HCT116 (cell line): ENCODE measurements around the gene MFSD6. TPM values are rescaled to one million over a fixed set of nuclear protein-coding genes. Genes with fewer than 3 reads are reported as not detected.

Experiments used
- ATAC-seq: fragments of 200-7000 bp; cut with Tn5 transposase; 2 replicates; pipeline ENCODE4 v1.9.1; 2020; ENCODE audit warnings: mild to moderate bottlenecking, moderate library complexity
- BruUV-seq: library from RNA; stranded (reverse); fragments of 400-500 nt; replicated peaks from 2 replicates; lab custom pipeline; 2021; lab: Mats Ljungman, UMichigan
- CTCF ChIA-PET: fragments of 300-600 bp; sonication (Branson Sonifier 250); formaldehyde crosslinking; loops from one replicate; lab custom pipeline; 2021; ENCODE audit warnings: antibody characterized with exemption; lab: Charles Lee
- POLR2A ChIA-PET: fragments of 300-600, 350-600 bp; sonication (Branson Sonifier 250); formaldehyde crosslinking; loops from one replicate; lab custom pipeline; 2021; ENCODE audit warnings: antibody characterized with exemption; lab: Charles Lee
- RAD21 ChIA-PET, 2 experiments: fragments of 300-600 bp; sonication (Branson Sonifier 250); formaldehyde crosslinking; loops; one replicate each; lab custom pipeline; 2023; ENCODE audit warnings: low total read pairs in 2 of 2; ENCODE audit not compliant: uncharacterized antibody in 2 of 2, unreplicated experiment in 2 of 2, low non-redundant PET in 1 of 2; lab: Charles Lee
- DNase-seq: peaks from one replicate; pipeline ENCODE4 v3.0.0-alpha.2; 2010; ENCODE audit warnings: low read depth, low spot score
- H2AFZ ChIP-seq: fragments of 200-600 bp; shearing (Covaris generic), sonication (generic); 2 replicates; pipeline ENCODE4 v1.6.1; 2017; ENCODE audit warnings: low read depth, mixed run types, mixed read lengths, antibody characterized with exemption, low read length; ENCODE audit not compliant: poor library complexity, severe bottlenecking
- H3K27ac ChIP-seq: 2 replicates; pipeline ENCODE4 v1.5.1; 2012; ENCODE audit warnings: low read depth, low read length
- H3K27me3 ChIP-seq: fragments of 200-600 bp; sonication (generic); 2 replicates; pipeline ENCODE4 v1.6.1; 2016; ENCODE audit warnings: mixed run types, low read length, mixed read lengths; ENCODE audit not compliant: insufficient read depth
- H3K36me3 ChIP-seq, 2 experiments: fragments of 200-500 bp in 1 of 2; fragments of 200-600 bp in 1 of 2; sonication (Bioruptor generic) in 1 of 2; sonication (generic) in 1 of 2; 2 replicates each; pipeline versions ENCODE4 v1.5.1 to v1.6.1; 2014 to 2016; ENCODE audit warnings: low read length in 2 of 2, inconsistent platforms in 1 of 2, mixed read lengths in 1 of 2, mixed run types in 1 of 2; ENCODE audit not compliant: insufficient read depth in 2 of 2, control insufficient read depth in 1 of 2
- H3K4me1 ChIP-seq, 2 experiments: fragments of 200-600 bp in 1 of 2; sonication (generic) in 1 of 2; 2 replicates each; pipeline versions ENCODE4 v1.5.1 to v1.6.1; 2012 to 2017; ENCODE audit warnings: low read length in 2 of 2, inconsistent platforms in 1 of 2, mild to moderate bottlenecking in 1 of 2, mixed read lengths in 1 of 2, mixed run types in 1 of 2, moderate library complexity in 1 of 2; ENCODE audit not compliant: insufficient read depth in 2 of 2, control insufficient read depth in 1 of 2
- H3K4me2 ChIP-seq: fragments of 200-600 bp; sonication (generic); 2 replicates; pipeline ENCODE4 v1.6.1; 2017; ENCODE audit warnings: mixed run types, low read length, mixed read lengths
- H3K4me3 ChIP-seq, 2 experiments: fragments of 200-600 bp in 1 of 2; sonication (generic) in 1 of 2; replicated peaks in 1 of 2; 2 replicates each; pipeline ENCODE4 v1.5.1; 2011 to 2016; ENCODE audit warnings: low read length in 2 of 2, control low read depth in 1 of 2, low read depth in 1 of 2, mild to moderate bottlenecking in 1 of 2, mixed read lengths in 1 of 2, mixed run types in 1 of 2
- H3K79me2 ChIP-seq: fragments of 200-600 bp; sonication (generic); 2 replicates; pipeline ENCODE4 v1.6.1; 2017; ENCODE audit warnings: mild to moderate bottlenecking, mixed run types, low read length, moderate library complexity, mixed read lengths; ENCODE audit not compliant: insufficient read depth
- H3K9ac ChIP-seq: fragments of 200-600 bp; sonication (generic); 2 replicates; pipeline ENCODE4 v1.6.1; 2016; ENCODE audit warnings: low read length, mixed read lengths
- H3K9me2 ChIP-seq: fragments of 200-600 bp; sonication (generic), shearing (Covaris generic); 2 replicates; pipeline ENCODE4 v1.6.1; 2017; ENCODE audit warnings: mixed run types, mild to moderate bottlenecking, moderate library complexity; ENCODE audit not compliant: insufficient read depth
- H3K9me3 ChIP-seq, 2 experiments: fragments of 200-500 bp in 1 of 2; fragments of 200-600 bp in 1 of 2; sonication (Bioruptor generic) in 1 of 2; sonication (generic) in 1 of 2; 2 replicates each; pipeline ENCODE4 v1.6.1; 2014 to 2017; ENCODE audit warnings: low read length in 2 of 2, mixed read lengths in 2 of 2, inconsistent platforms in 1 of 2, low read depth in 1 of 2, mild to moderate bottlenecking in 1 of 2, mixed run types in 1 of 2, moderate library complexity in 1 of 2; ENCODE audit not compliant: control insufficient read depth in 1 of 2, insufficient read depth in 1 of 2
- H4K20me1 ChIP-seq: fragments of 200-600 bp; sonication (generic), shearing (Covaris generic); 2 replicates; pipeline ENCODE4 v1.6.1; 2017; ENCODE audit warnings: mixed run types, mild to moderate bottlenecking, moderate library complexity; ENCODE audit not compliant: insufficient read depth
- CBX3 ChIP-seq: IDR thresholded peaks from 2 replicates; pipeline ENCODE4 v1.6.1; 2012; ENCODE audit warnings: low read depth
- CTCF ChIP-seq, 3 experiments: fragments of 200-600 bp in 1 of 3; sonication (generic) in 1 of 3; IDR thresholded peaks in 2 of 3; conservative IDR thresholded peaks in 1 of 3; 2 replicates each; pipeline ENCODE4 v1.5.1; 2012 to 2017; ENCODE audit warnings: low read depth in 2 of 3, low read length in 2 of 3, antibody characterized with exemption in 1 of 3, borderline replicate concordance in 1 of 3, control low read depth in 1 of 3, mild to moderate bottlenecking in 1 of 3, mixed read lengths in 1 of 3, mixed run types in 1 of 3, moderate library complexity in 1 of 3; ENCODE audit not compliant: insufficient read depth in 1 of 3
- RAD21 ChIP-seq: IDR thresholded peaks from 2 replicates; pipeline ENCODE4 v1.6.1; 2012; ENCODE audit warnings: low read depth, mild to moderate bottlenecking
- REST ChIP-seq: IDR thresholded peaks from 2 replicates; pipeline ENCODE4 v1.6.1; 2012; ENCODE audit warnings: low read depth
- SIN3A ChIP-seq: IDR thresholded peaks from 2 replicates; pipeline ENCODE4 v1.6.1; 2012; ENCODE audit warnings: low read depth
- SP1 ChIP-seq: IDR thresholded peaks from 2 replicates; pipeline ENCODE4 v1.6.1; 2012; ENCODE audit warnings: low read depth
- YY1 ChIP-seq: IDR thresholded peaks from 2 replicates; pipeline ENCODE4 v1.6.1; 2011; ENCODE audit warnings: low read length, low read depth, moderate library complexity, mild to moderate bottlenecking; ENCODE audit not compliant: insufficient replicate concordance; ENCODE audit errors: extremely low read depth
- intact Hi-C: fragments of 100-400 bp; cut with micrococcal nuclease; formaldehyde crosslinking; loops from 2 replicates; pipeline ENCODE4 v1.10.0; 2022
- total RNA-seq: library from RNA; stranded (reverse); gene quantifications from one replicate; pipeline ENCODE4 v1.2.1, GENCODE V29; 2021; ENCODE audit not compliant: unreplicated experiment
- TF ChIP-seq, protein P1 (sequence below): IDR thresholded peaks from 2 replicates; pipeline ENCODE4 v1.6.1; 2011; ENCODE audit warnings: mild to moderate bottlenecking, low read length, moderate library complexity; ENCODE audit not compliant: insufficient replicate concordance; ENCODE audit errors: extremely low read depth

The MFSD6 gene
- total RNA-seq, 1 experiment from 2014 or later, result 18.6 TPM

- ATAC-seq (no peak), DNase-seq (no peak)
- Histone ChIP-seq H3K27me3 (no peaks in the 10 kb centered on the region), H3K9me2 (no peaks in the 10 kb centered on the region), H3K9me3 (no peaks in the 10 kb centered on the region), H2AFZ (no peak overlapping the region), H4K20me1 (no peaks in the 10 kb centered on the region), H3K79me2 (no peaks in the 10 kb centered on the region), H3K4me2 (no peak overlapping the region), H3K36me3 (no peaks in the 10 kb centered on the region), H3K27ac (no peak overlapping the region), H3K4me1 (peaks cover 3 to 10% of the 10 kb centered on the region in 2 experiments; a peak in 2 of 4 replicates), H3K4me3 (no peak overlapping the region), H3K9ac (no peak overlapping the region)
- ChIA-PET POLR2A (no interaction called here), CTCF (no interaction called here), RAD21 (no interaction called here)
- intact Hi-C loops, result no loop called here
- TF ChIP-seq RAD21 (no peak), SP1 (no peak), CTCF (IDR thresholded peaks at IDR 0.05 in 2 of 3, conservative IDR thresholded peaks at IDR 0.05 in 1 of 3; ENCODE audit: borderline replicate concordance in 1 of 3, insufficient read depth in 1 of 3, low read depth in 2 of 3, low read length in 2 of 3) (no peak), REST (no peak), CBX3 (no peak), YY1 (no peak), SIN3A (no peak)
- TF ChIP-seq, protein P1, sequence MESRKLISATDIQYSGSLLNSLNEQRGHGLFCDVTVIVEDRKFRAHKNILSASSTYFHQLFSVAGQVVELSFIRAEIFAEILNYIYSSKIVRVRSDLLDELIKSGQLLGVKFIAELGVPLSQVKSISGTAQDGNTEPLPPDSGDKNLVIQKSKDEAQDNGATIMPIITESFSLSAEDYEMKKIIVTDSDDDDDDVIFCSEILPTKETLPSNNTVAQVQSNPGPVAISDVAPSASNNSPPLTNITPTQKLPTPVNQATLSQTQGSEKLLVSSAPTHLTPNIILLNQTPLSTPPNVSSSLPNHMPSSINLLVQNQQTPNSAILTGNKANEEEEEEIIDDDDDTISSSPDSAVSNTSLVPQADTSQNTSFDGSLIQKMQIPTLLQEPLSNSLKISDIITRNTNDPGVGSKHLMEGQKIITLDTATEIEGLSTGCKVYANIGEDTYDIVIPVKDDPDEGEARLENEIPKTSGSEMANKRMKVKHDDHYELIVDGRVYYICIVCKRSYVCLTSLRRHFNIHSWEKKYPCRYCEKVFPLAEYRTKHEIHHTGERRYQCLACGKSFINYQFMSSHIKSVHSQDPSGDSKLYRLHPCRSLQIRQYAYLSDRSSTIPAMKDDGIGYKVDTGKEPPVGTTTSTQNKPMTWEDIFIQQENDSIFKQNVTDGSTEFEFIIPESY, result no peak
- no TSS peak for BruUV-seq
These were observed 5.3 kb downstream of the MFSD6 start for GRCh38 chr2:190413421-190413820.
